SU-DHL-6 (cell line): ENCODE measurements around the gene MAP1LC3B2.
"Not testable (repeated sequence)": the region's sequence is repeated elsewhere in the genome, so short reads cannot be mapped to it uniquely, and the experiment has no call there.

Source experiments
- H2AFZ ChIP-seq: fragments of 200-600 bp; sonication (generic); 2 replicates; pipeline ENCODE4 v1.6.1; 2014; ENCODE audit warnings: low read depth, mild to moderate bottlenecking, moderate library complexity, mixed read lengths, antibody characterized with exemption, low read length; ENCODE audit not compliant: severe bottlenecking
- H3F3A ChIP-seq: fragments of 200-600 bp; shearing (Covaris generic); 2 replicates; pipeline ENCODE4 v1.6.0; 2016; ENCODE audit warnings: antibody characterized with exemption, mild to moderate bottlenecking; ENCODE audit not compliant: insufficient read depth
- H3K27ac ChIP-seq: fragments of 200-600 bp; sonication (generic); 2 replicates; pipeline ENCODE4 v1.5.1; 2016; ENCODE audit warnings: low read depth, mild to moderate bottlenecking, low read length, moderate library complexity, mixed read lengths
- H3K27me3 ChIP-seq: fragments of 200-600 bp; sonication (generic), shearing (Covaris generic); 2 replicates; pipeline ENCODE4 v1.6.0; 2014; ENCODE audit warnings: mild to moderate bottlenecking, low read length
- H3K36me3 ChIP-seq: fragments of 200-600 bp; sonication (generic); 2 replicates; pipeline ENCODE4 v1.6.1; 2014; ENCODE audit warnings: mild to moderate bottlenecking, low read length, mixed read lengths
- H3K4me2 ChIP-seq: fragments of 300-600, 200-600 bp; shearing (Covaris generic), sonication (generic); 2 replicates; pipeline ENCODE4 v1.6.0; 2014; ENCODE audit warnings: low read length, low read depth, mild to moderate bottlenecking; ENCODE audit not compliant: poor library complexity, severe bottlenecking
- H3K4me3 ChIP-seq: fragments of 200-600 bp; sonication (generic); 2 replicates; pipeline ENCODE4 v1.5.1; 2014; ENCODE audit warnings: antibody characterized with exemption, low read length, mild to moderate bottlenecking, mixed read lengths; ENCODE audit not compliant: insufficient read depth, poor library complexity, severe bottlenecking
- H3K79me2 ChIP-seq: fragments of 200-600 bp; sonication (generic); 2 replicates; pipeline ENCODE4 v1.6.1; 2014; ENCODE audit warnings: mild to moderate bottlenecking, low read length, moderate library complexity; ENCODE audit not compliant: insufficient read depth
- H3K9ac ChIP-seq: fragments of 200-600 bp; sonication (generic); 2 replicates; pipeline ENCODE4 v1.7.0; 2014; ENCODE audit warnings: mild to moderate bottlenecking, low read length
- H3K9me2 ChIP-seq: fragments of 200-600 bp; sonication (generic); replicated peaks from 2 replicates; pipeline ENCODE4 v1.6.1; 2014; ENCODE audit warnings: low read length; ENCODE audit not compliant: insufficient read depth
- H3K9me3 ChIP-seq: fragments of 200-600 bp; sonication (generic); 2 replicates; pipeline ENCODE4 v1.6.1; 2014; ENCODE audit warnings: low read length, mixed read lengths; ENCODE audit not compliant: insufficient read depth
- H4K20me1 ChIP-seq: fragments of 200-600 bp; sonication (generic); 2 replicates; pipeline ENCODE4 v1.6.1; 2014; ENCODE audit warnings: low read depth, mild to moderate bottlenecking, antibody characterized with exemption, low read length, moderate library complexity, mixed read lengths
- EZH2phosphoT487 ChIP-seq: fragments of 200-600 bp; sonication (generic), shearing (Covaris generic); conservative IDR thresholded peaks from 2 replicates; pipeline ENCODE4 v1.6.1; 2018; ENCODE audit warnings: mild to moderate bottlenecking, antibody characterized with exemption, low read length, moderate library complexity, mixed read lengths
- TF ChIP-seq, protein P1 (sequence below): fragments of 200-600 bp; sonication (generic); IDR thresholded peaks from one replicate; pipeline ENCODE4 v1.5.1; 2017; ENCODE audit warnings: antibody characterized with exemption, mild to moderate bottlenecking, low read length, moderate library complexity; ENCODE audit not compliant: insufficient read depth, poor library complexity, severe bottlenecking

MAP1LC3B2 gene

DNA sequence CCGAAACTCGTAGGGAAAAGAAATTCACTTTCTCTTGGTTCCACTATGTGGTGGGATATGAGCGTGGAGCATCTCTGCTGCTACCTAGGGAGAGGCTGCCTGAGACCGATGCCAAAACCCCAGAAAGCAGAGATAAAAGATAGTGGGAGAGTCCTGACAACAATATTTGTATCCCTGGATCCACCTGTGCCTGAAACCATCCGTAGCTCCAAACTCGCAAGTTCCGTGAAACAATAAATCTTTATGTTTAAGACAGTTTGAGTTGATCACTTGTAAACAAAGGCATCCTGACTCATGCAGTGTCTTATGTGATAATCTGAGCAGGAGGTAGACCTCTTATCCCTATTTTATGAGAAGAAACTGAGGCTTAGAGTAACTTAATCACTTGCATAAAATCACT, 2.9 kb downstream of the MAP1LC3B2 start:
- no peaks in the 10 kb centered on the region for H3K36me3 ChIP-seq
- no peak overlapping the region for H3K27ac ChIP-seq

DNA sequence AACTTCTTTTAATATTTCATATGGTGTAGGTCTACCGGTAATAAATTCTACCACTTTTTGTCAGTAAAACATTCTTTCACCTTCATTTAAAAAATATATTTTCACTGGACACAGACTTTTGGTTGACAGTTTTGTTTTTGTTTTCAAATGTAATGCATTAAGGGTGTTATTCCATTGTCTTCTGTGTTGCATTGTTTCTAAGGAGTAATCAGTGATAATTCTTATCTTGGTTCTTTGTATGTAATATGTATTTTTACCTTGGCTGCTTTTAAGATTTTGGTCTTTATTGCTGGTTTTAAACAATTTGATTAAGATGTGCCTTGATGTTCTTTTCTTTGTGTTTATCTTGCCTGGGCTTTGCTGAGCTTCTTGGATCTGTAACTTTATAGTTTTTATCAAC, 4.1 kb downstream of the MAP1LC3B2 start:
- peaks cover 13% of the 10 kb centered on the region; the same call in 1 of the 2 replicates for H3K9me3 ChIP-seq
- no peaks in the 10 kb centered on the region for H3K79me2 ChIP-seq
- no peaks in the 10 kb centered on the region for H3K9me2 ChIP-seq
- TF ChIP-seq, protein P1, sequence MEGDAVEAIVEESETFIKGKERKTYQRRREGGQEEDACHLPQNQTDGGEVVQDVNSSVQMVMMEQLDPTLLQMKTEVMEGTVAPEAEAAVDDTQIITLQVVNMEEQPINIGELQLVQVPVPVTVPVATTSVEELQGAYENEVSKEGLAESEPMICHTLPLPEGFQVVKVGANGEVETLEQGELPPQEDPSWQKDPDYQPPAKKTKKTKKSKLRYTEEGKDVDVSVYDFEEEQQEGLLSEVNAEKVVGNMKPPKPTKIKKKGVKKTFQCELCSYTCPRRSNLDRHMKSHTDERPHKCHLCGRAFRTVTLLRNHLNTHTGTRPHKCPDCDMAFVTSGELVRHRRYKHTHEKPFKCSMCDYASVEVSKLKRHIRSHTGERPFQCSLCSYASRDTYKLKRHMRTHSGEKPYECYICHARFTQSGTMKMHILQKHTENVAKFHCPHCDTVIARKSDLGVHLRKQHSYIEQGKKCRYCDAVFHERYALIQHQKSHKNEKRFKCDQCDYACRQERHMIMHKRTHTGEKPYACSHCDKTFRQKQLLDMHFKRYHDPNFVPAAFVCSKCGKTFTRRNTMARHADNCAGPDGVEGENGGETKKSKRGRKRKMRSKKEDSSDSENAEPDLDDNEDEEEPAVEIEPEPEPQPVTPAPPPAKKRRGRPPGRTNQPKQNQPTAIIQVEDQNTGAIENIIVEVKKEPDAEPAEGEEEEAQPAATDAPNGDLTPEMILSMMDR = no peak
- H3K27ac ChIP-seq = no peak overlapping the region
- no peaks in the 10 kb centered on the region for H3K36me3 ChIP-seq
- no peaks in the 10 kb centered on the region for H3K27me3 ChIP-seq
- no peak overlapping the region for H3K9ac ChIP-seq
- peaks cover 21% of the 10 kb centered on the region for H3F3A ChIP-seq
- H3K4me3 ChIP-seq = no peak overlapping the region
- no peak overlapping the region for H3K4me2 ChIP-seq
- no peaks in the 10 kb centered on the region for H4K20me1 ChIP-seq
- no peak overlapping the region for H2AFZ ChIP-seq

More for the DNA sequence above, 2.9 kb downstream of the MAP1LC3B2 start:
- Histone ChIP-seq H3K4me3 (no peak overlapping the region), H3K79me2 (no peaks in the 10 kb centered on the region), H3F3A (peaks cover 21% of the 10 kb centered on the region), H3K4me2 (no peak overlapping the region), H3K9ac (no peak overlapping the region), H3K9me3 (peaks cover 13% of the 10 kb centered on the region; the same call in 1 of the 2 replicates), H4K20me1 (no peaks in the 10 kb centered on the region), H2AFZ (no peak overlapping the region), H3K9me2 (no peaks in the 10 kb centered on the region), H3K27me3 (no peaks in the 10 kb centered on the region)
- no peak for TF ChIP-seq EZH2phosphoT487
- TF ChIP-seq, protein P1 = no peak

DNA sequence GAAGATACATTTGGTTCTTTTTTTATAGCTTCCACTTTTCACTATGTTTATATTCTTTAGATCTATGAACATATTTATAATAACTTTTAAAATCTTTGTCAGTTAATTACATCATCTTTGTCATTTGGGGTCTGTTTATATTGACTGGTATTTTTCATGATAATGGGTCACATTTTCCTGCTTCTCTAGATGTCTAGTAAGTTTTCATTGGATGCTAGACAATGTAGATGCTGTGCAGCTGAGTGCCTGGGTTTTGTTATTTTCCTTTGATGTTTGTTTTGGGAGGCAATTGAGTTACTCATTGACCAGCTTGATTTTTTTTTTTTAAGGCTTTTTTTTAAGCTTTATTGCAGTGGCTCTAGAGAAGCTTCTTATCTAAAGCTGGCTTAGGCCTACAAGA, 4.9 kb downstream of the MAP1LC3B2 start:
- TF ChIP-seq EZH2phosphoT487 = no peak

DNA sequence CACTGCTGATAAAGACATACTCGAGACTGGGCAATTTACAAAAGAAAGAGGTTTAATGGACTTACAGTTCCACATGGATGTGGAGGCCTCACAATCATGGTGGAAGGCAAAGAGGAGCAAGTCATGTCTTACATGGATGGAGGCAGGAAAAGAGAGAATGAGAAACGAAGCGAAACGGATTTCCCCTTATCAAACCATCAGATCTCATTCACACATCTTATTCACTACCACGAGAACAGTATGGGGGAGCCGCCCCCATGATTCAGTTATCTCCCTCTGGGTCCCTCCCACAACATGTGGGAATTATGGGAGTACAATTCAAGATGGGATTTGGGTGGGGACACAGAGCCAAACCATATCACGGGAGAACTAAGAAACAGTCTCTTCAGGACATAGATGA, 6.0 kb downstream of the MAP1LC3B2 start:
- not testable (repeated sequence) for H3K4me2 ChIP-seq, H3K79me2 ChIP-seq, H2AFZ ChIP-seq, H3K36me3 ChIP-seq, H3F3A ChIP-seq, H3K27ac ChIP-seq, H3K9ac ChIP-seq, H3K27me3 ChIP-seq, H3K9me2 ChIP-seq, H4K20me1 ChIP-seq, H3K4me3 ChIP-seq
- peaks cover 13% of the 10 kb centered on the region; the same call in 1 of the 2 replicates for H3K9me3 ChIP-seq

More for the DNA sequence above, 4.9 kb downstream of the MAP1LC3B2 start:
- Histone ChIP-seq H3K4me2 (no peak overlapping the region), H3K36me3 (no peaks in the 10 kb centered on the region), H4K20me1 (no peaks in the 10 kb centered on the region), H2AFZ (no peak overlapping the region), H3K27ac (no peak overlapping the region), H3K4me3 (no peak overlapping the region), H3K79me2 (no peaks in the 10 kb centered on the region), H3K27me3 (no peaks in the 10 kb centered on the region), H3K9ac (no peak overlapping the region), H3K9me2 (no peaks in the 10 kb centered on the region), H3K9me3 (peaks cover 13% of the 10 kb centered on the region; the same call in 1 of the 2 replicates), H3F3A (peaks cover 14% of the 10 kb centered on the region)
